Large intestine (tissue), 12 donors: ENCODE data around the gene ELAC1. TPM values are rescaled to one million over a fixed set of nuclear protein-coding genes. Genes with fewer than 3 reads are reported as not detected.

Experiments used
- DNase-seq, 2 donors: peaks; one replicate each; pipeline versions ENCODE4 v3.0.0 to v3.0.0-alpha.2; 2013
- H3K27ac ChIP-seq: one replicate; pipeline ENCODE4 v1.5.1; 2013; ENCODE audit warnings: low read length
- H3K27me3 ChIP-seq: 2 replicates; pipeline ENCODE4 v1.6.1; 2013; ENCODE audit warnings: low read length; ENCODE audit not compliant: control insufficient read depth, insufficient read depth
- H3K36me3 ChIP-seq: 2 replicates; pipeline ENCODE4 v1.6.1; 2013; ENCODE audit warnings: low read length; ENCODE audit not compliant: control insufficient read depth, insufficient read depth
- H3K4me1 ChIP-seq: one replicate; pipeline ENCODE4 v1.6.1; 2013; ENCODE audit warnings: low read length; ENCODE audit not compliant: control insufficient read depth, insufficient read depth
- H3K4me3 ChIP-seq: one replicate; pipeline ENCODE4 v1.5.1; 2013; ENCODE audit warnings: low read length
- H3K9me3 ChIP-seq: one replicate; pipeline ENCODE4 v1.6.1; 2013; ENCODE audit warnings: mild to moderate bottlenecking, low read depth, low read length, moderate library complexity; ENCODE audit not compliant: control insufficient read depth
- WGBS: methylation state at CpG from one replicate; pipeline ENCODE4 v1.1.5; 2013; ENCODE audit warnings: low lambda C conversion rate; ENCODE audit not compliant: insufficient coverage; 5-methylcytosine and 5-hydroxymethylcytosine counted together
- long read RNA-seq, 11 donors: transcript quantifications; one replicate each; lab custom pipeline, GENCODE V29; 2026
- polyA plus RNA-seq: library from polyadenylated mRNA; unstranded; fragments of 120-200 nt; gene quantifications from one replicate; pipeline ENCODE4 v1.2.1, GENCODE V29; 2013

Gene ELAC1
- 11.8 TPM for polyA plus RNA-seq
- long read RNA-seq, donor 1, transcript ELAC1-201 (4 exons, 2,235 nt) = major isoform, 6 of 8 reads
- long read RNA-seq, donor 1, partial matches to known transcripts = 0 of 8 reads
- long read RNA-seq, donor 1, other reads (novel, unspliced or antisense) = 0 of 8 reads
- long read RNA-seq, donor 2, partial matches to known transcripts = 6 of 12 reads
- long read RNA-seq, donor 2, other reads (novel, unspliced or antisense) = 0 of 12 reads
- long read RNA-seq, donor 3 = 0 reads
- long read RNA-seq, donor 4 = 0 reads
- long read RNA-seq, donor 5, partial matches to known transcripts = 0 of 3 reads
- long read RNA-seq, donor 5, other reads (novel, unspliced or antisense) = 0 of 3 reads
- long read RNA-seq, donor 6, partial matches to known transcripts = 0 of 3 reads
- long read RNA-seq, donor 6, other reads (novel, unspliced or antisense) = 0 of 3 reads
- long read RNA-seq, donor 7, partial matches to known transcripts = 0 of 1 reads
- long read RNA-seq, donor 7, other reads (novel, unspliced or antisense) = 0 of 1 reads
- long read RNA-seq, donor 8, partial matches to known transcripts = 0 of 4 reads
- long read RNA-seq, donor 8, other reads (novel, unspliced or antisense) = 0 of 4 reads
- long read RNA-seq, donor 9, partial matches to known transcripts = 0 of 7 reads
- long read RNA-seq, donor 9, other reads (novel, unspliced or antisense) = 0 of 7 reads
- long read RNA-seq, donor 10, partial matches to known transcripts = 0 of 7 reads
- long read RNA-seq, donor 10, other reads (novel, unspliced or antisense) = 0 of 7 reads
- long read RNA-seq, donor 11, partial matches to known transcripts = 0 of 3 reads
- long read RNA-seq, donor 11, other reads (novel, unspliced or antisense) = 0 of 3 reads

DNA sequence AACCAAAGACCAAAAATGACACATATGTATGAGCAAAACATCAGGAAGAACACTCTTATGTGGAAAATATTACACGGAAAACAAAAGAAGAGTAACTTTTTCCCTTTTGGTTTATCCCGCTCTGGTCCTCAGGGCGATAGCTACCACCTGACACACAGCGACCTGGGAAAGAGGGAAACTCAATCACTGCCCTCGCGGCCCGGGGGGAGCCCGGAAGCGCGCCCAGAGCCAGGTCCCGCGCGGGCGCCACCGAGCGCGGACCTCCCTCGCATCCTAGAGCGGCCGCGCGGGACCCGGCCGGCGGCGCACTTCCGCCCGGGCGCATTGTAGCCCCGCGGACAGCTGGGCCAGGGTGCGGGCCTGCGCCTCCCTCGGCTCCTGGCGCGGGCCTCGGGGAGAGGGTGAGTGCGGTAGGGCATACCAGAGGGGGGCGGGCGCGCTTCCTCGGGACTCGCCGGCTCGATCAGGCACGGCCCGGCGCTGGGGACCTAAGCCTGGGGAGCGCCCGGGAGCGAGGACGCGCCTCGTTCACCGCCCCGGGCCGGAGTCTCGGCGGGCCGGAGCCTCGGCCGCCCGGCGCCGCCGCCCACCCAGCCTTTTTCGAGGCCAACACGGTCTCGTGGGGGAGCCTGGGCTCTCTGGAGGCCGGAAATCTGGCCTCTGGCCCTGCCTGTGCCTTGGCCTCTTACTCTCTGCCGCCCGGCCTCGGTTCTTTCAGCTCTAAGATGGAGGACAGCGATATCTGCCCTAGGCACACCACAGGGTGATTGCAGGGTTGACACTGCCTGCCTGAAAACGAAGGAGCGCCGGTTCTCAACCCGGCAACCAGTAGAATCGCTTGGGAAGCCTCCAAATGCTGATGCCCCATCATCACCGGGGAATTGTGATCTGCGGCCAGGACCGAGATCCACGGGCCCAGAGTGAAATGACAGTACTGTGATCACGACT is at the start of gene ELAC1:
TSS of gene ELAC1 (plus strand) at position 327 of the 948 bp plus-strand sequence. CDS start 6,365 bp downstream, outside the sequence.
- peak; percentile 79 to 90 for DNase-seq
- no CpG with 5 or more reads among the region's 84 CpGs for WGBS
- peak within 1 kb of the TSS; percentile 83 for H3K4me3 ChIP-seq
- H3K9me3 ChIP-seq = peaks cover 6% of the 10 kb centered on the region
- peak within 1 kb of the TSS; percentile 93 for H3K27ac ChIP-seq
- H3K4me1 ChIP-seq = peaks cover 14% of the 10 kb centered on the region
- H3K27me3 ChIP-seq = no peaks in the 10 kb centered on the region
- H3K36me3 ChIP-seq = no peaks in the 10 kb centered on the region

DNA sequence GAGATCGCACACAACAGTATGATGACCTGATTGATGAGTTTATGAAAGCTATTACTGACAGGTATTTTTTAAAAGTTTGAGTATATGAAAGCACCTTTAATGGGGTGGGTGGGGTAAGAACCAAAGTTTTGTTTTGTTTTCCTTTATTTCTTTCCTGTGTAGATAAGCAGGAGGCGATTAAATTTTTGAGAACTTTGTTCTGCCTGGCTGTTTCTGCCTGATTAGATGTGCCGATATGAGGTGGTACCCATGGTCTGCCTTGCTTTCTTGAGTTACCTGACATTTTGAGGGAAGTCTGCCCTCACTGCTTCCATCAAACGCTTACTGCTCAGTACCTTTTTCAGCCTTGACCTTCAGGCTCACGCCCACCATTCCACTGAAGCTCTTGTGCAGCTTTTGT is 49.7 kb upstream of the ELAC1 start:
- H3K4me1 ChIP-seq = no peaks in the 10 kb centered on the region
- peaks cover 28% of the 10 kb centered on the region for H3K36me3 ChIP-seq
- H3K27me3 ChIP-seq = no peaks in the 10 kb centered on the region
- H3K27ac ChIP-seq = no peak overlapping the region
- no peak for DNase-seq
- H3K9me3 ChIP-seq = no peaks in the 10 kb centered on the region
- no CpG with 5 or more reads among the region's 5 CpGs for WGBS
- H3K4me3 ChIP-seq = no peak overlapping the region

GRCh38 chr18:50924372-50924771 is 43.5 kb upstream of the ELAC1 start:
- peaks cover 28% of the 10 kb centered on the region for H3K36me3 ChIP-seq
- H3K27me3 ChIP-seq = no peaks in the 10 kb centered on the region
- DNase-seq = no peak
- H3K4me3 ChIP-seq = no peak overlapping the region
- no peaks in the 10 kb centered on the region for H3K4me1 ChIP-seq
- no peaks in the 10 kb centered on the region for H3K9me3 ChIP-seq
- WGBS = 100% methylated on average over 1 of the region's 2 CpGs
- H3K27ac ChIP-seq = no peak overlapping the region

- Histone ChIP-seq H3K36me3 (peaks cover 25% of the 10 kb centered on the region), H3K27me3 (no peaks in the 10 kb centered on the region), H3K4me1 (no peaks in the 10 kb centered on the region), H3K27ac (no peak overlapping the region), H3K4me3 (no peak overlapping the region), H3K9me3 (no peaks in the 10 kb centered on the region)
- no peak for DNase-seq
Observed at GRCh38 chr18:50926521-50926920, 41.3 kb upstream of the ELAC1 start.

- peaks cover 23% of the 10 kb centered on the region for H3K36me3 ChIP-seq
- no peaks in the 10 kb centered on the region for H3K9me3 ChIP-seq
- H3K4me1 ChIP-seq = no peaks in the 10 kb centered on the region
- no peaks in the 10 kb centered on the region for H3K27me3 ChIP-seq
- no peak overlapping the region for H3K27ac ChIP-seq
- WGBS = no CpG with 5 or more reads among the region's 2 CpGs
- H3K4me3 ChIP-seq = no peak overlapping the region
- DNase-seq = no peak
Observed at GRCh38 chr18:50928551-50928950, 39.3 kb upstream of the ELAC1 start.

DNA sequence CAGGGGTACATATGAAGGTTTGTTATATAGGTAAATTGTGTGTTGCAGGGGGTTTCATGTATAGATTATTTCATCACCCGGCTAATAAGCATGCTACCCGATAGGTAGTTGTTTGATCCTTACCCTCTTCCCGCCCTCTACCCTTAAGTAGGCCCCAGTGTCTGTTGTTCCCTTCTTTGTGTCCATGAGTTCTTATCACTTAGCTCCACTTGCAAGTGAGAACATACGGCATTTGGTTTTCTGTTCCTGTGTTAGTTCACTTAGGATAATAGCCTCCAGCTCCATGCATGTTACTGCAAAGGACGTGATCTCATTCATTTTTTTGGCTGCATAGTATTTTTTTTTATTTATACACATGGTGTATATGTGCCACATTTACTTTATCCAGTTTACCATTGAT is 34.2 kb upstream of the ELAC1 start:
- no peaks in the 10 kb centered on the region for H3K27me3 ChIP-seq
- no peak overlapping the region for H3K4me3 ChIP-seq
- H3K27ac ChIP-seq = no peak overlapping the region
- 50% methylated on average over 1 of the region's 5 CpGs for WGBS
- H3K36me3 ChIP-seq = peaks cover 8% of the 10 kb centered on the region
- no peaks in the 10 kb centered on the region for H3K9me3 ChIP-seq
- no peaks in the 10 kb centered on the region for H3K4me1 ChIP-seq
- peak in 1 of 2 donors; percentile 35 for DNase-seq

DNA sequence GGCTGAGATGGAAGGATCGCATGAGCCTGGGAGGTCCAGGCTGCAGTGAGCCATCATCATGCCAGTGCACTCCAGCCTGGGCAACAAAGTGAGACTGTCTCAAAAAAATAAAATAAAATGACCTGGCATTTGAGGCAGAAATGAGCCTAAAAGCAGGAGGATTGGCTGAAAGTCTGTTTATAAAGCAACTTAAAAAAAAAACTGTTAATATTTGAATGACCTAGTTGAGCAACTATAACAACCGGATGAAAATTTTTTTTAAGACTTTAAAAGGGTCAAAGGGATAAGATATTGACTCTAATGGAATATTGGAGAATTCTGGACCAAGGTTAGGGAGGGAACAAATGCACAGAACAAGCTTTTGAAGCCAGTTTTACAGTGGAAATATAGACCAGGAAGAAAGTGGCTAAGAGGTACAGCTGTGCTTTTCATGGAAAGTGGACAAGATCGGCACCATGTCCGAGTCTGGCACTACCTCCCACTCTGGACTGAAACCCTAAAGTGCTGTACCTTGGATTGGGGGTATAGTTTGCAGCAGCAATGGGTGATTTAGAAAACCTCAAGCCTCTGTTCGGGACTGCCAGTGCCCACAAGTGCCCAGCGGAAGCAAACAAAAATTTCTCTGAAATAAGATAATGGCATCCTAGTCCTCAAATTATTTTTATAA is 33.2 kb upstream of the ELAC1 start:
- H3K9me3 ChIP-seq = no peaks in the 10 kb centered on the region
- H3K4me1 ChIP-seq = no peaks in the 10 kb centered on the region
- peaks cover 5% of the 10 kb centered on the region for H3K36me3 ChIP-seq
- H3K4me3 ChIP-seq = no peak overlapping the region
- WGBS = no CpG with 5 or more reads among the region's 6 CpGs
- H3K27ac ChIP-seq = no peak overlapping the region
- DNase-seq = no peak
- no peaks in the 10 kb centered on the region for H3K27me3 ChIP-seq

DNA sequence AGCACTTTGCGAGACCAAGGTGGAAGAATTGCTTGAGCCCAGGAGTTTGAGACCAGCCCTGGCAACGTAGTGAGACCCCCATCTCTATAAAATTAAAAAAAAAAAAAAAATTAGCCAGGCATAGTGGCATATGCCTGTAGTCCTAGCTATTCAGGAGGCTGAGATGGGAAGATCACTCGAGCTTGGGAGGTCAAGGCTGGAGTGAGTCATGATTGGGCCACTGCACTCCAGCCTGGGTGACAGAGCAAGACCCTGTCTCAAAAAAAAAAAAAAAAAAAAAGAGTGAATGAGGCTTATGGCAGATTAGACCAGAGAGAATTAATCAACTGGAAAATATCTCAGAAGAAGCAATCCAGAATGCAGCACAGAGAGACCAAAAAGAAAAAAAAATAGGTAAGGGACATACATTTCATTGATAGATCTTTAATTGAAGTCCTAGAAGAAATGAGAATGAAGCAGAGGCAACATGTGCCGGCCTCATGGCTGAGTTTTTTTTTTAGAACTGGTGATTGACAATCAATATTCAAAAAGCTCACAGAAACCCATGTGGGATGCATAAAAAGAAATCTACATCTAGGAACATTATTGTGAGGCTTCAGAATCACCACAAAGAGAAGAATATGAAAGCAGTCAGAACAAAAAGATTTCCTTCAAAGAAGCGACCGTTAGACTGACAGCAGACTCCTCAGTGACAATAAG is 32.2 kb upstream of the ELAC1 start:
- no peaks in the 10 kb centered on the region for H3K9me3 ChIP-seq
- no peaks in the 10 kb centered on the region for H3K27me3 ChIP-seq
- H3K36me3 ChIP-seq = peaks cover 7% of the 10 kb centered on the region
- WGBS = 92% methylated on average over 2 of the region's 6 CpGs
- no peak overlapping the region for H3K27ac ChIP-seq
- no peak overlapping the region for H3K4me3 ChIP-seq
- DNase-seq = no peak
- H3K4me1 ChIP-seq = no peaks in the 10 kb centered on the region

GRCh38 chr18:50937183-50937582 is 30.7 kb upstream of the ELAC1 start:
- Histone ChIP-seq H3K4me3 (no peak overlapping the region), H3K9me3 (no peaks in the 10 kb centered on the region), H3K36me3 (peaks cover 5% of the 10 kb centered on the region), H3K27me3 (no peaks in the 10 kb centered on the region), H3K4me1 (no peaks in the 10 kb centered on the region), H3K27ac (no peak overlapping the region)
- no CpG with 5 or more reads among the region's 1 CpG for WGBS
- no peak for DNase-seq
